Stimulated activated CD4-positive, alpha-beta T cell treated with anti-CD3 and anti-CD28 coated beads, Interleukin-15, amount 100 ng/mL, for 24 hours (primary cell): ENCODE results near the gene ERBB2.

Experiments used
- DNase-seq: peaks from one replicate; pipeline ENCODE4 v3.0.0-alpha.2; 2020

Gene ERBB2

DNA sequence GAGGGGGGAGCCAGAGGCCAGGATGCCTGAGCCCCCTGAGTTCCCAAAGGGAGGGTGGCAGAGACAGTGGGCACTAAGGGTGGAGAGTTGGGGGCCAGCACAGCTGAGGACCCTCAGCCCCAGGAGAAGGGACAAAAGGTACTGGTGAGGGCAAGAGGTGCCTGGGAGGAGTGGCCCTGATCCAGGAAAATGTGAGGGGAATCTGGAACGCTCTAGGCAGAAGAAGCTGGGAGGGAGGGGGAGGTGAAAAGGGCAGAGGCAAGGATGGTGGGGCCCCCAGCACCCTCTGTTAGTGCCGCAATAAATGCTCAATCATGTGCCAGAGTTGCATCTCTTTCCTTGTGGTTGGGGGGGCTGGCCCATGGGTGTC lies 33.6 kb upstream of the ERBB2 start:
- no peak for DNase-seq

DNA sequence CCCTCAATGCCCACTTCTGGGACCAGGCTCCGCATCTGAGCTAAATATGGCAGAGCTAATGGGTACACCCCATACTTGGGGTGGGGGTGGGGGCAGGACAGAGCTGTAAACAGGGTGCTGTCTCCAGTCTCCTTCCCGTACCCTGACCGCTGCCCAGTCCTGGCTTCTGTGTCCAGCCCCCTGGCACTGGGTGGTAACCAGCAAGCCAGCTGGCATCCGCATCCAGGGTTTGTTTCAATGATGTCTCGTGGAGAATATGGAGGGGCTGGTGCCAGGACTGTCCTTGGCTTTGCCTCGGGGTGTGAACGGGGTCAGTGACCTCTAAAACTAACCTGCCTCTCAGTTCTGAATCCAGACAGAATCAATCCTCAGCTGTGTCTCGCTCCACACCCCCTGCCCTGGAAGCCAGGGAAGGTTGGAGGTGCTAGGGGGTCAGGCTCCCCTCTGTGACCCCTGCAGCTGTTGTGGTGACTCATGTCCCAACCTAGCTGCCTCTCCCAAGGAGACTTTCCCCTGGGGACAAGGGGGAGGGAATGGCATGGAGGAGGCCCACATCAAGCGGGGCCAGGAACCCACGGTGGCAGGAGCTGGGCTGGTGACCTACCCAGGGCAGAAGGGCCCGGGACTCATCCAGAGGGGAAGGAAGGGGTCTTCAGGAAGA lies 33.1 kb upstream of the ERBB2 start:
- DNase-seq = no peak

DNA sequence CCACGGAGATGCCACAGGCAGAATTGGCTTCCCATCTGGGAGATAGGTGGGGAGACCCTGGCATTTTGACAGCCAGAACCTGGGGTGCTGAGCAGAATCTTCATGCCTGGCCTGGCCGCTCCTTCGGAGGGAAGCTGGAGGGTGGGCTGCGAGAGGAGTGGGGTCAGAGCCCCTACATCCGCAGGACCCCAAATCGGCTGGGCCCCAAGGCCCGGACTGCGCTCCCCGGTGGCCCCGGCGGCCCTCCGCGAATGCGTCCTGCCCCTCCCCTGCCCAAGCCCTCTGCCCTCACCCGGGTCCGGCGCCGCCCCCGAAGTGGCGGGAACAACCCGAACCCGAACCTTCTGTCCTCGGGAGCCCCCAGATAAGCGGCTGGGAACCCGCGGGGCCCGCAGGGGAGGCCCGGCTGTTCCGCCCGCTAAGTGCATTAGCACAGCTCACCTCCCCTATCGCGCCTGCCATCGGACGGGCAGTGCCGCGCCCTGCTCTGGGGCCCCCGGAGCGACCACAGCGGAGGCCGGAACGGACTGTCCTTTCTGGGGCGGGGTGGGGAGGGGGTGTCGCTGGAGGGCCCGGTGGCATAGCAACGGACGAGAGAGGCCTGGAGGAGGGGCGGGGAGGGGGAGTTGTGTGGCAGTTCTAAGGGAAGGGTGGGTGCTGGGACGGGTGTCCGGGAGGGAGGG lies 32.5 kb upstream of the ERBB2 start:
- DNase-seq = peak; percentile 35

DNA sequence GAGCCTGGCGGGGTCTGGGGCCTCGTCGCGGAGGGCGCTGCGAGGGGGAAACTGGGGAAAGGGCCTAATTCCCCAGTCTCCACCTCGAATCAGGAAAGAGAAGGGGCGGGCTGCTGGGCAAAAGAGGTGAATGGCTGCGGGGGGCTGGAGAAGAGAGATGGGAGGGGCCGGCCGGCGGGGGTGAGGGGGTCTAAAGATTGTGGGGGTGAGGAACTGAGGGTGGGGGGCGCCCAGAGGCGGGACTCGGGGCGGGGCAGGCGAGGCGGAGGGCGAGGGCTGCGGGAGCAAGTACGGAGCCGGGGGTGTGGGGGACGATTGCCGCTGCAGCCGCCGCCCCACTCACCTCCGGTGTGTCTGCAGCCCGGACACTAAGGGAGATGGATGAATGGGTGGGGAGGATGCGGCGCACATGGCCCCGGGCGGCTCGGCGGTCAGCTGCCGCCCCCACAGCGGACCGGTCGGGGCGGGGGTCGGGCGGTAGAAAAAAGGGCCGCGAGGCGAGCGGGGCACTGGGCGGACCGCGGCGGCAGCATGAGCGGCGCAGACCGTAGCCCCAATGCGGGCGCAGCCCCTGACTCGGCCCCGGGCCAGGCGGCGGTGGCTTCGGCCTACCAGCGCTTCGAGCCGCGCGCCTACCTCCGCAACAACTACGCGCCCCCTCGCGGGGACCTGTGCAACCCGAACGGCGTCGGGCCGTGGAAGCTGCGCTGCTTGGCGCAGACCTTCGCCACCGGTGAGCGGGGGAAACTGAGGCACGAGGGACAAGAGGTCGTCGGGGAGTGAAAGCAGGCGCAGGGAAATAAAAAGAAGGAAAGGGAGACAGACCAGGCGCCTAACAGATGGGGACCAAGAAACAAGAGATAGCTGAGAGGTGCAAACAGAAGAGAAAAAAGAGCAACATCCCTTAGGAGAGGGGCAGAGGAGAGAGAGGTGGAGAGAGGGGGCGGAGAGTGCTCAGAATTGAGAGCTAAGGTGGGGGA lies 31.6 kb upstream of the ERBB2 start, which contains the start of gene PNMT:
PNMT (plus strand) TSS at position 509 of the 980 bp plus-strand sequence; CDS start at position 532, 23 bp downstream.
- peak; percentile 86 for DNase-seq

DNA sequence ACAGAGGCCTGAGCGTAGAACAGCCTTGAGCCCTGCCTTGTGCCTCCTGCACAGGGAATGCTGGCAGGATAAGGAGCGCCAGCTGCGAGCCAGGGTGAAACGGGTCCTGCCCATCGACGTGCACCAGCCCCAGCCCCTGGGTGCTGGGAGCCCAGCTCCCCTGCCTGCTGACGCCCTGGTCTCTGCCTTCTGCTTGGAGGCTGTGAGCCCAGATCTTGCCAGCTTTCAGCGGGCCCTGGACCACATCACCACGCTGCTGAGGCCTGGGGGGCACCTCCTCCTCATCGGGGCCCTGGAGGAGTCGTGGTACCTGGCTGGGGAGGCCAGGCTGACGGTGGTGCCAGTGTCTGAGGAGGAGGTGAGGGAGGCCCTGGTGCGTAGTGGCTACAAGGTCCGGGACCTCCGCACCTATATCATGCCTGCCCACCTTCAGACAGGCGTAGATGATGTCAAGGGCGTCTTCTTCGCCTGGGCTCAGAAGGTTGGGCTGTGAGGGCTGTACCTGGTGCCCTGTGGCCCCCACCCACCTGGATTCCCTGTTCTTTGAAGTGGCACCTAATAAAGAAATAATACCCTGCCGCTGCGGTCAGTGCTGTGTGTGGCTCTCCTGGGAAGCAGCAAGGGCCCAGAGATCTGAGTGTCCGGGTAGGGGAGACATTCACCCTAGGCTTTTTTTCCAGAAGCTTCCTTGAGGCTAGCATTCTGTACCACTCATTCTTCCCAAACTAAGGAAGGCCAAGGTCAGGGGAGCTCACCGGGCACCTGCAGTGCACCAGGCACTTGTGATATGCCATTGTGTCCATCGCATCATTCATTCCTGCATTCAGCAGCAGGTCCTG lies 29.7 kb upstream of the ERBB2 start:
- DNase-seq = no peak

DNA sequence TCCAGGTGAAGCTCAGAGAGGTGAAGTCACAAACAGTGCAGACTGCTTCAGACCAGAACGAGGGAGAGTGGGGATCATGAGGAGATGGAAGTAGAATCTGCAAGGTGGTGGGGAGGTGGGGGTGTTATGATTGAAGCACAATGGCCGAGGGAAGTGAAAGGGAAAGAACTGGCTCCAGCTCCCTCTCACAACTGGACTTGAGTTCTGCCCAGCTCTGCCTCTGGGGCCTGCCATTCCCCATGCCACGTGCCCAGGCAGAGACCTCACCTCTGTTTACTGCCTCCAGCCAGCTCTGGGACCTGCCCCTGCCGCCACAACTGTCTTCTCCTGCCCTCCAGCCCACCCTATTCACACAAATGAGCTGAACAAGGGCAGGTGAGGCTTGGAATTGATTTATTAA lies 29.1 kb upstream of the ERBB2 start:
- no peak for DNase-seq

DNA sequence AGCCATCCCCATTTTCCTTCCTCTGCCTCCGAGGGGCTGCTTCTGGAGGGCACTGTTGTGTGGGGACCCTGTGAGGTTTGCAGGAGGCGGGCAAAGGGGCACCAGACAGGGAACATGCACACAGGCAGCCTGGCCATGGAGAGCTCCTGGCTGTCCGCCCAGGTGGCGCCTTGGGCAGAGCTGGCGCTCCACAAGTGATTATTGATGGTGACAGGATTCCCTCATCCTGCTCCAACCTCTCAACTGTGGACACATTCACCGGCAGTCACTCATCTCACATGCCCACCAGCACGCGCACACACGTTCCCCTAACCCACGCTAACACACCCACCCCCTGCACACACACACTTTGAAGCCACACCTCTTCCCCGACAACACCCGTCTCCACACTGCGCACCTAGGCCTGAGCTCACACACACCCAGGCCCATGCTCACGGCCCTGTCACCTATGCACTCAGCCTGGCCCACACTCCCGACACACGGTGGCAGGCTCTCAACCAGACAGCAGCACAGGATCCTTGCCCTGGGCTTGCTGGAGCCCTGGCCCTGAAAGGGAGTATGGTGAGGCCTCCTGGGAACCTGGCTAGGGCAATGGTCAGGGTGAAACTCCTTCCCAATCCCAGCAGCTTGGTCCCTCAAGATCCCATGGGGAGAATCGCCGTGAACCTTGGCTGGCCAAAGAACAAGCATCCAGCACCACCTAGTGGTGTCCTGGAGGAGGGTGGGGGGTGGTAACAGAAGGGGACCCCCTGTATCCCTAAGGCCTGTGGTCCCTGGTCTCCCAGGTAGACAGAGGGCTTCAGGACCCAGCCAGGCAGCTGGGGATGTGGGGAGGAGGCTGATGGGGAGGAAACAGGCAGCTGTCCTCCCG lies 28.0 kb upstream of the ERBB2 start:
- DNase-seq = peak; percentile 27

DNA sequence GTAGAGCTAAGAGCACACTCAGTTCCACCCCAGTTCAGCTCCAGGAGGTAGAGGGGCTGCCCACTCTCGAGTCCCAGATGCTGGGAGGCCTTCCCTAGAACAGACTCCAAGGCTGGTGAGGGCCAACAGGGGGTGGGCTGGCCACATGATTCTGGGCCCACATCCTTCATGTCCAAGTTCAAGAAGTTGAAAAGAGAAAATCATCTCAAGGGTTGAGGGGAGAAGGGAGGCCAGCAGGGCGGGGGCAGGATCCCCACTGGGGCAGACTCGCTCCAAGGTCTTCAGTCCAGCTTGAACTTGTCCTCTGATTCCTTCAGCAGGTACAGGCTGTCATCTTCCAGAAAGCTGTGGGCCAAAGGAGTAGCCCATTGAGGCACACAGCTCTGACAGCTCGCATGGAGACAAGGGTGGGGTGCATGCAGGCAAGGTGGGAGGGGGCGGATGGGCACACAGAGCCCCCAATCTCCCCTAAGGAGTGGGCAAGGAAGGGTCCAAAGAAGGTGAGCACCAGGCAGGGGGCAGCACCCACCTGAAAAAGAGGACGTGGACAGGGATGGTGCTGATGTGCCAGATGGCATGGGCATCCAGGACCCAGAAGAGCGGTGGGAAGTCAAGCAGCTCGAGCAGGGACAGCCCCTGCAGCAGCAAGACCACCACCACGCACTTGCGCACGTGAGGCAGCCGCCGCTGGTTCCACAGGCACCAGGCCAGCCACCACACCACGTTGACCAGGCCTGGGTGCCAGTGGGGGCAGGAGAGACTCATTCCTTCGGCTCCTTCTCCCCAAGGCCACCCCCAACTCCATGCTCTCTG lies 27.1 kb upstream of the ERBB2 start:
- DNase-seq = no peak

DNA sequence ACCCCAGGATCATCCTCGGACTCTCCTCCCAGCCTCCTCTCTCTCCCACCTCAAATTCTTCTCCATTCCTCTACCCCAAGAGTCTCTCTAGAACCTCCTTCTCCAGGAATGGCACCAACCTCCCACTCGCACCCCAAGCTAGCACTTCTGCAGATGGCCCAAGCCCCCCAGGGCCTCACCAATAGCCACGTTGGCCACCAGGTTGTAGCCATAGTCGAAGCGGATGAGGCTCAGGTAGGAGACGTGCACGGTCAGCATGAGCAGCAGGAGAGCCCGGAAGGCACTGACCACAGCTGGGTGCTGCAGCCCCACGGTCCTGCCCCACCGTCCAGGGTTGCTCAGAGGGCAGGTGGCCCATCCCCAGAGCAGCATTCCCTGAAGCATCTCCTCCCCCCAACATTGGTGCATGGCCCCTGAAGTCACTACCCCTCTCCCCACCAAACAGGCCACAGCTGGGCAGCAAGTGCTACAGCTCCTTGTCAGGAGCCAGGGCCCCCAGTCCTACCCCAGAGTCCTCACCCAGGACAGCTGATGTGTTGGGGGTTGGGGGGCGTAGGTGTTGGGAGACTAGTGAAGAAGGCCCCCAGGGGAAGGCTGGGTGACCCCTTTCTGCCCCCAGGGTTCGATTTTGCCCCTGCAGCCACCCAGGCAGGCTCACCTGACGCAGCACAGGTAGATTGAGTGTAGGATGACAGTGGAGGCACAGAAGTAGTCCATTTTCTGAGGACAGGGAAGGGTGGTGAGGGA lies 26.4 kb upstream of the ERBB2 start:
- no peak for DNase-seq

DNA sequence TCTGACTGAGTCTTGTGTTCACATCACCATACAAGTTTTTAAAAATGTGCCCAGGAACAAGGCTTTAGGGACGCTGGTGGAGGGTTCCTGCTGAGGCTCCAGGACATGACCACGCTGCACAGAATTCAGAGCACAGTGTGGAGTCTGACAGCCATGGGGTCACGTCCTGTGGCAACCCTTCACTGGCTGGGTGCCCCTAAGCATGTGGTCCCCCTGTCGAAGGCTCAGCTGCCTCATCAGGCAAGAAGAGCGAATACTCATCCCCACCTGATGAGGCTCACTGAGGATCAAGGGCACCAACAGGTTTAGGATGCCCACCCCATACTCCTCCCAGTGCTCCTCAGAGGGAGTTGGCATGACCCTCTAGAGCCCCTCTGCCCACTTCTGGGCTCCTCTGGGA lies 25.7 kb upstream of the ERBB2 start:
- DNase-seq = no peak

DNA sequence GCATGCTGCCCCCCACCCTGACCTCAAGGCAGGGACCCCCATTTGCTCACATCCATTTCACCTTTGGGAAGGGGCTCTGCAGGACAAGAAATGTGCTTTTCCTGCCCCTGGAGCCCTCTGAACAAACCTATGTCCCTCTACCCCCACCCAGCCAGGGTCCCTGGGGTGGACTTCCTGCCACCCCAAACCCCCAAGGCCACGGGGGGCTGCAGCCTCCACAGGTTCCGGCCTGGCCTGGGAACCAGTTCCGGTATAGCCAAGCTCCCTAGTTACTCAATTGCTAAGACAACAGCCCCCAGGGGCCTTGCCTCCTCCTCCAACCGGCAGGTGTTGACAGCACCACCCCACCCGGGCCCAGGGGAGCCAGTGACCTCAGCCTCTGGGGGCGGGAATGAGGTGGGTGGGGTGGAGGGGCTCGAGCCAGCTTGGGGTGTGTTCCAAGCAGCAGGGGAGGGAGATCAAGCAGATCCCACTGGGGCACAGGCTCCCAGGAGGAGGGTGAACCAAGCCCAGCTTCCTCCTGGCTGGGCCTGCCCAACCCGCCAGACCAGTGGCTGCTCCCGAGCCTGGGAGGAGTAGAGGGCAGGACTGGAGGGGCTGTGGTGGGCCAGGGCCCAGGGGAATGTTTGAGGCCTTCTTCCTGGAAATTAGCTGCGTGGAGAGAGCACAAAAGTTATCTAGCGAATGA lies 25.0 kb upstream of the ERBB2 start:
- DNase-seq = no peak

DNA sequence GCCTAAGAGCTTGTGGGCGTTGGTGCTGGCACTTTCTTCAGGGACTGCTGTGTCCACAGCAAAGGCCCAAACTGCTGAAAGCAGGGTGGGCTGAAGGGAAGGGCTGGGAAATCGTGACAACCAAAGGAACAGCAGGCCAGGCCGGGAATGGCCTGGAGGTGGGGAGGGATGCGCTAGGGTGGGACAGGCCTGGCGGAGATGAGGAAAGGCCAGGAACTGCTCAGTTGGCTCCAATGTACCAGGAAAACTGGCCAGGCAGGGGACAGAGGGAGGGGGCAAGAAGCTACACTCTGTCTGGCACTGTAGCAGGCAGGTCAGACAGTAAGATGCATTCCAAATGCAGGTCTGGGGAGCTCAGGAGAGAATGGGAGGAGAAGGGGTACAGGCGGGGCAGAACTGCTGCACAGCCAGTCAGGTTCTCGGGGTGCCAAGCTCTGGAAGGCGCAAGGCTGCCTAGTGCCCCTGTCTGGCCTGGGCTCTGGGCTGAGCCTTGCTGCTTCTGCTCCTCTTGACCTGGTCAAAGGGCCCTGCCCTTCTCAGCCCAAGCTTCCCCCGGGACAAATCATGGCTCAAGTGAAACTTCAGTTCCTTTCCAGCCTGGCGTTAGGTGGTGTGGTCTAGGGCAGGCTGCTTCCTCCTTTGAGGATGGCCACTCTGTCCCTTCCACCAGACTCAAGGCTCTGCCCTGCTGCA lies 24.3 kb upstream of the ERBB2 start:
- DNase-seq = no peak

DNA sequence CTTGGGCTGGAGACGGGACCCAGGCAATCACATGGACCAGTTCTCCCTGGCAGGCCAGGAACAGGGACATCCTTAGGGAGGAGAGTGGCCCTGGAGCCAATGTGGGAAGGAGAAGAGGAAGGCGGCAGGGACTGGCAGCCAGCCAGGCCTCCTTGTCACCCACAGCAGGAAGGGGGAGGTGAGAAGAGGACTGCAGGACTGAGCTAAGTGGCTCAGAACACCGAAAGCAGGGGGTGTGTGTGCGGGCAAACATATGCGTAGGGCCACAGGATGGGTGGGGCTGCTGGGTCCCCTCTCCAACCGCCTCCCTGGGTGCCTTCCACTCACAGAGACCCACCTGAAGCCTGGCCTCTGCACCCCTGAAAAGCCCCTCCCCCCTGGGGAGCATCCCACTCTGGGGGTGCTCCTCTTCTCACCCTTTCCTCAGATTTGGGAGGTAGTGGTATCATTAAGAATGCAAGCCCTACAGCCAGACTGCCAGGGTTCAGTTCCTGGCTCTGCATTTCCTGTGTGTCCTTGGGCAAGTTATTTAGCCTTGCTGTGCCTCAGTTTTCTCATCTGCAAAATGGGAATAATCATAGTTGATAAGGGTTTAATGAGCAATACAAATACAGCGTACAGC lies 23.6 kb upstream of the ERBB2 start:
- DNase-seq = peak; percentile 41

DNA sequence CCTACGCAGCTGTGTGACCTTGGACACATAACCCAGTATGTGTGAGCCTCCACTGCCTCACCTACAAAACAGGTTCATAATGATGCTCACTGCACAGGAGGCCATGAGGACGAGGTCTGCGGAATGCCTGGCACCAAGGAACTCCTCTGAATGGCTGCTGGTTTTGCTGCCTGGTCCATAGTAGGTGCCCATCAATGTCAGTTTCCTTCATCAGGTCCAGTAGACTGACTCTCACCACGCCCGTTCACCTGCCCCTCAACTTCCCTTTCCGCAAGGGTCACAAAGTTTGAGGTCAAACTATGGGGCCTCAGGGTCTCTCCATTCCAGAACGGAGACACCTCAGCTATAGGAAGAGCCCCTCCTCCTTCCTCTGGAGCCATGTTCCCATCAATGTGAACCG lies 22.8 kb upstream of the ERBB2 start:
- no peak for DNase-seq

DNA sequence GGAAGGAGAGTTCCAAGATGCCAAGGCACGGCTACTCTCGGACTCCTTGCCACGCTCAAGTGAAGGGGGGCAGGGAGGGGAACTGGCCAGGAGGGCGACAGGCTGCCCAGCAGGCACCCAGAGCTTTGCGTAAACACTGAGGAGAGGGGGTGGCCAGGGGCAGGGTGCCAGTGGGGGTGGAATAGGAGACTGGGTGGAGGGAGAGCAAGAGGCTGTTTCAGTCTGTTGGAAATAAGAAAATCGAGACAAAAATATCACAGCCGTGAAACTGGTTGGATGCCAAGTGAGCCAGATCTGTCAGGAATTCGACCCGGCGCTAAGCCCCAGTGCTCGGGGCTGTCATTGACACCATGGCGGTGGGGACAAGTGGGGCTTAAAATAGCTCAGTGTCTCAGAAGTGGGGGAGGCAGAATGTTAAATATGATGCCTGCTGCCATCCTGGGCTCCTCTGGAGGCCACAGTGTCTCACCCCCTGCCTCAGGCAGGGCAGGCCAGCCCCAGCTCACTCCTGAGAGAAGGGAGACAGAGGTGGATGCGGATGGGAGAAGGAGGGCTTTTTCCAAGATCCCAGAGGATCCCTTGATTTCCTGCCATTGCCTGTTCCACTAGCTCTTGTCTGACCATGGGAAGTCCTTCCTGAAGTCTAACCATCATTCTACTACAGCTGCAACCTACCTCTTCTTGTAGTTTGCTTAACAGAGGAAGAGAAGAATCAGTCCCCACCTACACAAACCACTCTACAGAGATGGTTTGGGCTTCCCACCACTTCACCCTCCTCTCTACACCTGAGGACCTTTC lies 22.1 kb upstream of the ERBB2 start:
- no peak for DNase-seq

DNA sequence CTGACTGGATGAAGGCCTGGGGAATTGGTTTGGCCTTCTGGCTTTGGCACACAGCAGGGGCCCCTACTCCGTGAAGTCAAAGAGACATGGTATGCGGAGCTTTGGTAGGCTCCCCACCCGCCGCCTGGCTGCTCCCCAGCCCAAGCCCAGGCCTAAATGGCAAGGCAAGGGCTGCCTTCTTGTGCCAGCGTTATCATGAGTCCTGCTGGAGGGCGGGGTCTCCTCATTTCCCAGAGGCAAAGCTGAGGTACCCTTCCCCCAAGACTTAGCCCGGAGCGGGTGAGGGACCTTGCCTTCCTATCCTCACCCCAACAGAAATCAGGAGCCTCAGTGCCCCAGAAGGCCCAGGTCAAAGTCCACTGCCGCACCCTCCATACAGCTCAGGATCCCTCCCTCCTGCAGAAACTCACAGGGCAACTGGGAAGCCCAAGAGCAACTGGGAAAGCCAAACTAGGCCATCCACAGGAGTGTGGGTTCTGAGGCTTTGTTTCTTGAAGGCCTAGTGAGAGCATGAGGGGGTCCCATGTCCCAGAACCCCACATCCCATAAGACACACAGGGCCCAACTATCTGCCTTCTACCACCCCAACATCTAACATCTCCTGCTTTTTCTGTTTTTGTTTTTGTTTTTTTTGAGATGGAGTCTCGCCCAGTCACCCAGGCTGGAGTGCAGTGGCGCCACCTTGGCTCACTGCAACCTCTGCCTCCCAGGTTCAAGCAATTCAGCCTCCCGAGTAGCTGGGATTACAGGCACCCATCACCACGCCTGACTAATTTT lies 21.3 kb upstream of the ERBB2 start:
- DNase-seq = no peak
